H1 (cell line): Measurements from ENCODE around the gene FAM181A.

Experiments
- CBX5 ChIP-seq: fragments of 300-800, 300-1000 bp; sonication (generic); IDR thresholded peaks from 2 replicates; pipeline ENCODE4 v1.7.1; 2016; ENCODE audit warnings: antibody characterized with exemption, low read length, low read depth
- CHD2 ChIP-seq: IDR thresholded peaks from 2 replicates; pipeline ENCODE4 v1.6.1; 2012; ENCODE audit warnings: low read length, improper control_type of control experiment
- CTCF ChIP-seq, 3 experiments: IDR thresholded peaks; 1 replicate in 2 of 3; 2 replicates in 1 of 3; pipeline versions ENCODE4 v1.5.1 to v1.6.1; 2011; ENCODE audit warnings: low read length in 3 of 3, mild to moderate bottlenecking in 3 of 3, inconsistent platforms in 2 of 3, low read depth in 1 of 3, moderate library complexity in 1 of 3; ENCODE audit not compliant: insufficient read depth in 1 of 3; ENCODE audit errors: control extremely low read depth in 1 of 3
- EGR1 ChIP-seq: IDR thresholded peaks from 2 replicates; pipeline ENCODE4 v1.6.1; 2011; ENCODE audit warnings: low read depth, low read length, borderline replicate concordance
- EZH2 ChIP-seq: fragments of 200-600 bp; sonication (generic); IDR thresholded peaks from 2 replicates; pipeline ENCODE4 v1.7.1; 2012; ENCODE audit warnings: low read depth, mild to moderate bottlenecking, moderate library complexity, low read length, inconsistent platforms; ENCODE audit not compliant: severe bottlenecking
- GABPA ChIP-seq: IDR thresholded peaks from 2 replicates; pipeline ENCODE4 v1.6.1; 2011; ENCODE audit warnings: mild to moderate bottlenecking, low read length, moderate library complexity, borderline replicate concordance; ENCODE audit not compliant: insufficient read depth
- POLR2A ChIP-seq, 2 experiments: IDR thresholded peaks; 1 replicate in 1 of 2; 2 replicates in 1 of 2; pipeline ENCODE4 v1.6.1; 2011; ENCODE audit warnings: low read depth in 2 of 2, low read length in 2 of 2, mild to moderate bottlenecking in 2 of 2; ENCODE audit errors: control extremely low read depth in 1 of 2
- POLR2AphosphoS5 ChIP-seq: IDR thresholded peaks from 2 replicates; pipeline ENCODE4 v1.6.1; 2011; ENCODE audit warnings: low read depth, low read length
- TBP ChIP-seq: IDR thresholded peaks from 2 replicates; pipeline ENCODE4 v1.6.1; 2011; ENCODE audit warnings: low read depth, low read length, improper control_type of control experiment
- YY1 ChIP-seq: IDR thresholded peaks from 2 replicates; pipeline ENCODE4 v1.6.1; 2011; ENCODE audit warnings: low read depth, mild to moderate bottlenecking, low read length

DNA sequence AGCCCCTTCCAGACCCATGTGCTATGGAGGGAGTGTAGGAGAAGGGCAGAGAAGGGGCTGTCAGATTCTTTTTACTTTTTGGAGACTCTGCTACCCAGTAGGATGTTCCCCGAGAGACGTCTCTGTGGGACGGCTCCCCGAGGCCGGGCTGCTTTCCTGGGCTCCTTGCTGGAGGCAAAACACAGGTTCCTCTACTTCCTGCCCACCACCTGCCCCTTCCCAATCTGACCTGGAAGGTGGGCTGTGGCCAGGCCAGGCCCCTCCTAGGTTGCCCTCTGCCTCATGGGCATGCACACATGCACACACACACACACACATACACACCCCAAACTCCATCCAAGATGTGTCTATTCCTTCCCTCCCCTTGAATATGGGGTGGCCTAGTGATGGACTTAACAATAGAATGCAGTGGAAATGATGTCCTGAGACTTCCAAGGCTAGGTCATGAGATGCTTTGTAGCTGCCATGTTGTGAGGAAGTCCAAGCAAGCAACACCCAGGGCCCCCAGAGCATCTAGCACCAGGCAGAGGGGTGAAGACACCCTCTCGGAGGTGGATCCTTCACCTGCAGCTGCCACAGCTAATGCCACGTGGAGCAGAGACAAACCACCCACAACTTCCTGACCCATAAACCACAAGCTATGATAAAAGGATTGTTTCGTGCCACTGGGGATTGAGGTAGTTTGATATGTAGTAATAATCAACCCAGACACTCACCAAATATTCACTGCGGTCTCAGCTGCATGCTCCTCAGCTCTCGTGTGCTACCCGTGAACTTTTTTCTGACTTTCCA lies 50.8 kb downstream of the FAM181A start:
- TF ChIP-seq CTCF (IDR thresholded peaks at IDR 0.05; ENCODE audit: control extremely low read depth in 1 of 3, insufficient read depth in 1 of 3, low read depth in 1 of 3, low read length in 3 of 3) (no peak), TBP (no peak), EZH2 (no peak), CHD2 (no peak), POLR2AphosphoS5 (no peak), CBX5 (no peak), GABPA (no peak), POLR2A (IDR thresholded peaks at IDR 0.05; ENCODE audit: control extremely low read depth in 1 of 2, low read depth in 2 of 2, low read length in 2 of 2) (no peak), YY1 (no peak), EGR1 (no peak)
